ENCODE data around the gene FBXL15.

DNA sequence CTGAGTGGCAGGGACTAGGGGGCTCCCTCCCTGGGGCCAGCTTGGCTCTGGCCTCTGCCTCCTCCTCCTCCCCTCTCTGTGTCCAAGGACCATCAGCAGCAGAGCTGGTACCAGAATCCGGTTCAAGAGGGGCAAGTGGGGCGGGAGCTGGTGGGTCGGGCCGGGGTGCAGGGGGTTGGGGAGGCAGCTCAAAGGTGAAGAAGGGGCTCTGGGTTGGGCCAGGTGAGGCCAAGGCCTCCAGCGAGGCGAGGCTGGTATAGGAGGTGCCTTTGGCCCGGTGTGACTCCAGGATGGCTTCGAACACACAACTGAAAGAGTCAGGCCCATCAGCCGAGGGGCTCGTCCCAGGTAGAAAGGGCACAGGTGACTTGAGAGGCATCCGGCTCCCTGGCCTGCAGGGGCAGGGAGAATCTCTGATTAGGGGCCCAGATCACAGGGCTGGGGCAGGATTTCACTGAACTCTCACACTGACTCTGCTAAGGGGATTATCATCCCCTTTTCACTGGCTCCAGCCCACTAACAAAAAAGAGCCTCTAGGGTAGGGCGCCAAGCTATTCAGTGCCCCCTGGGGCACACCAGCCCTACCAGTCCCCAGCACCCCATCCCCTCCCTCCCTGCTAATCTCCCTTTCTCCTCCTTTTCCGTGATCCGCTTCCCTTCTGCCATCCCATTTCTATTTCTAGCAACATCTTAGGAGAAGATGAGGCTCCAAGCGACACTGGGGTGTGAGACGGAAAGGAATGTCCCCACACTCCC, 6.7 kb upstream of the FBXL15 start:
- TF ChIP-seq CTCF (conservative IDR thresholded peaks at IDR 0.05 in 1 of 2, IDR thresholded peaks at IDR 0.05 in 1 of 2; ENCODE audit: low read depth in 1 of 2, low read length in 2 of 2) (no peak), EZH2 (IDR thresholded peaks at IDR 0.05; ENCODE audit: low read length, missing control alignments) (no peak)
